RKO (cell line): ENCODE results near the gene CDH23.

Source experiments
- DNase-seq: peaks from one replicate; pipeline ENCODE4 v3.0.0-alpha.2; 2016; ENCODE audit warnings: low spot score

Gene CDH23

GRCh38 chr10:71392791-71393781, 3.6 kb upstream of the CDH23 start:
- DNase-seq = no peak

DNA sequence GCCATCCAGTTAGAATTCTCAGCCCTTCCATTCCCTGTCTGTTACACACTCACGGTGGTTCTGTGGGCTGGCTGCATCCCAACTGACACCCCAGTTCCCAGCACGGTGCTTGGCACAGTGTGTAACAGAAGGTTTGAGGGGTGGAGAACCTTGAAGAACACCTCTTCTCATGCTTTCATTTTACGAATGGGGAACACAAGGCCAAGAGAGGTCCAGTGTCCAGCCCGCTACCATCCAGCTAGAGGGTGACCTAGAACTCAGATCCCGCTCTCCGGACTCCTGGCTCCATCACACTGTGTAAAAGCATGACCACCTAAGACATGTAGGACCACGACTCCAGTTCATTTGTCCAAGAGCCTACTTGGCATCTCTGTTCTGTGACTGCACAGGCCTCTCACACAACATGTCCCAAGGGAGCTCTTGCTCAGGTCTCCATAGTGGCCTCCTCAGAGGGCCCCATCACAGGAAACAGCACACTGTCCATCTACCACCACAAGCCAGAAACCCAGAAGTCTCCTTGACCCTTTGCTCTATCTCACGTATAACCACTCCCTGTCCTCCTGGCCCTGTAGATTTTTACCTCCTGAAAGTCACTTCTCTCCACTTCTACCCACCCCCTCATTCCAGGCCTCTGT, 2.8 kb upstream of the CDH23 start:
- DNase-seq = no peak

DNA sequence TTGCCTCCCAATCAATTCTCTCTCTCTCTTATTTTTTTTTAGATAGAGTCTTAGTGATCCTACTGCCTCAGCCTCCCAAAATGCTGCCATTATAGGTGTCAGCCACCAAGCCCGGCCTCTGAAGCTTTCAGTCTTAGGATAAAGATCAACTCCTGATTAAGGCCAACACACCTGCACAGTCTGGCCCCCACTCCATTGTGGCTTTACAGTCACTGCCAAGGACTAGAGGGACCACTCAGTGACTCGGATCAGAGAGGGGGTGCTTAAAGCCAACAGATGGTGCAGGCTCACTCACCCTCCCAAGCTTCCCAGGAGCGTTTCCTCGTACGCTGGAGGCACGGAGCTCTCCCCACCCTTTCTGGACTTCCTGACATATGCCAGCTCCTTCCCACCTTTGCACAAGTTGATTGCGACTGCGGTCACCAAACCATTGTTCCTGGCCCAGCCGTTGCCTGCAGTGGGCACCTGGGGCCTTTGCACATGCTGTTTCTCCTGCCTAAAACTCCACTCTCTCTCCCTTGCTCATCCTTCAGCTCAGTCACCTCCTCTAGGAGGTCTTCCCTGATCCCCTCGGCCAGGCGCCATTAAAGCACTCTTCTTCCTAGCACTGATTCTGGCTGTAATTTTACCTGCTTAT, 1.7 kb upstream of the CDH23 start:
- no peak for DNase-seq

DNA sequence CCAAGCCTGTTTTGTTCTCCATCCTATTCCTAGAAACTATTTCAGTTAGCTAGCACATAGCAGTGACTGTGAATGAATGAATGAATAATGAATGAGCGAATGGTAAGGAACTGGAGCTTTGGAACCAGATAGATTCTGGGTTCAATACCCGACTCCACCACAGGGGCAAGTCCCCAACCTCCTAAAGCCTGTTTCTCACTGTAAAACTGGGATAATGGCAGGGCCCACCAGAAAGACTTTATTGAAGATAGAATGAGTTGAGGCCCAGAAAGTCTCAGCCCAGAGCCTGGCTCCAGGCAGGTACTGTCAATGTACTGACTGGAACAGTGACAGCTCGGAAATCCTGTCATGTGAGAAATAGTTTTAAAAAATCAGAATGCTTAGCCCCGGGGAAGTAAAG, 1.1 kb upstream of the CDH23 start:
- DNase-seq = no peak

DNA sequence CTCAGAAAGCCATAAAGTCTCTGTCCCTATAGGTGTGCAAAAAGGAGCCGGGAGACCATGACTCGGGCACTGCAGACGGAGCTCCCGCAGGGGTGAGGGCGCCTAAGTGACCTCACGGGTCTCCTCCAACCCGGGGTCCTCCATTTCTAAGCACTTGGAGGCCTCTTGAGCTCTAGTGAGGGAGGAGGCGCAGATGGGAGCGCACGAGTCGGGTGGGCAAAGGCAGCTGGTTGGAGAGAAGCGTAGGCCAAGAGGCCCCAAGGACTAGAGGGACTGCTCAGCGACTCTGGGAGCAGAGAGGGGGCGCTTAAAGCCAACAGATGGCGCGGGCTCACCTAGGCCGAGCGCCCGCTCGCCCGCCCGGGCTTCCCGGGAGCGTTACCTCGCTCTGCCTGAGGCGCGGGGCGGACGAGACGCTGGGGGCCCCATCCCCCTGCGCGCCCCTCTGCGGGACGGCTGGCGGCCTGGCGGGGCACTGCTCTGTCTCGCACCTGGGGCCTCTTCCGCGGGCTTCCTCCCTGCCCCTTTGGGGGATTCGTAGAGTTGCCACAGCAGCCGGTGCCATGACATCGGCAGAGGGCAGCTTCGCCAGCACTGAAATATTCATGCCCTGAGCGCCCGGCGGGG, 523 bp upstream of the CDH23 start:
- no peak for DNase-seq

- DNase-seq = no peak
Observed at GRCh38 chr10:71397296-71398212, 834 bp downstream of the CDH23 start.

DNA sequence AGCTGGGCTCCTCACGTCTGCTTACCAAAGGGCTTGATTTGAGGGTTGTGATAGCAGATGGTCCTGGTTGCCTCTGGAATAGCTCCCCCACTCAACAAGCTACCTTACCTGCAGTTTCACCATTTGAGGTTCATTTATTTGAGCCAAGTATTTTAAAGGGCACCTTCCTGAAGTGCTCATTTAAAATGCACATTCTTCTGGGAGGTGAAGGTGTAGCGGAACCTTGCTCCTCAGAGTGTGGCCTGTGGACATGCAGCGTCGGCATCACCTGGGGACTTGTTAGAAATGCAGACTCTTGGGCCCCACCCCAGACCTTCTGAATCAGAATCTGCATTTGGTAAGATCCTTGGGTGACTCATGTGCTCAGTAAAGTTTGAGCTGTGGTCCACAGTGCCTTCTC, 2.3 kb downstream of the CDH23 start:
- DNase-seq = no peak

- no peak for DNase-seq
Observed at GRCh38 chr10:71399946-71400345, 3.2 kb downstream of the CDH23 start.

DNA sequence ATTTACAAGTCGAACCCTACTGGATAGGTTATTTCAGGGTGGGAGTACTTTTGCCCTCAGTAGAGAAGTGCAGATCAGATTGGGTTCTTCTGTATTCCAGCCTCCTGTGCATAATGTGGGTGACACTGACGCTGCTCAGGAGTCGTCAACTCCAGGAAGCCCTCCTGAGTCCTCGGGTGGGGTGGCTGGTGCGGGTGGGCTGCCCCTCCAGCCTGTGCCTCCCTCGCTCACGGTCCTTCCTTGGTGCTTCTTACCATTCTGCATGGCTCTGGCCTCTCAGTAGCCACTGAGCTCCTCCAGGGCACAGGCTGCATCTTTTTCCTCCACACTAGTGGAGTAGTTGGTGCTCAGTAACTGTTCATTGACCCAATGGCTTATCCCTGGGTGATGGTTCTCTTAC, 4.3 kb downstream of the CDH23 start:
- DNase-seq = no peak

DNA sequence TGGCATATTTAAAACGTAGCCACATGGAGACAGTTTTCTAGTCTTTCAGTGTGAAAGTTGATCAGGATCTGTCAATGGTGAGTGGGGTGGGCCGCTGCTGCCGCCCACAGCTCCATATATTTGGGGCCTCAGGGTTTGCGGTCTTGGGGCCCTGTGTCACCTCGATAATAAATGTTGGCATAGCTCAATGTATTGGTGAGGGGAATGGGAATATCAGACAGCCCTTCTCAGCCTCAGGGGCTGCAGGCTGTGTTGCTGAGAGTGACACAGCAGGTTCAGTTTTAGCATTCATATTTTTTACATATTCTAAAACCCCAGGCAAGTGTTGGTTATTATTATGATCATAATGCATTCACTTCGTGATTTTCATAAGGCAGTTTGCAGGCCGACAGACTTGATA, 5.3 kb downstream of the CDH23 start:
- DNase-seq = no peak

DNA sequence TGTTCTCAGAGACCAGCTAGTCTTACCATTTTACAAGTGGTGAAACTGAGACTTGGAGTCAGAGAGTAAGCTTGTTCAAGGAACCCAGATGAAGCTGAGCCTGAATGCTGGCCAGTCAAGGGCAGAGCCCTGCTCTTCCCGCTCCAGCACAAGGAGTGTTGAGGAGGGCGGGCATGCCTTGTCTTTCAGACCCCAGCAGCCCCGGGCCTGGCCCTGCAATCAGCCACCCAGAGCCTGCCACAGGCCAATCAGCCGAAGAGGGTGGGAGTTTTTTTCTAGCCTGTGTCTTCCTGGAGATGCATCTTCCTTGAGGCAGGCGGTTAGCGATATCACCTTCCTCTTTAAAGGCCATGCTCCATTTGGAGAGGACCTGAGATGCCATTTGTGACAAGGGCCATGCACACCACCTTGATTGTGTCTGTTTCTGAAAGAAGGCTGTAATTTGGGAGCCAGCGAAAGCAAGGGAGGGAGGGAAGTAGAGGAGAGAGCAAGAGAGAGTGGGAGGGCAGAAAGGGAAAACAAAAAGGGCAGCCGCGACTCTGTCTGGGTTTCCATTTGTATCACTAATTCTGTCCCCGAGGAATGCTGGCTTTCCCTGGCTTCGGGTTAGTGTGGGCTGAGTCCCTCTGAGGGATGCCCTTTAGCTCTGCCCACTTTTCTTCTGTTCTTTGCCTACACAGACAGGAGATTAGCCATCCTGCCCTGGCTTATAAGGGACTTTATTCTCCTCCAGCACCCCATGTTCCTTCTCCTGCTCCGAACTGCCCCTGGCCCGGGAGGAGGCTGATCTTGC, 8.0 kb downstream of the CDH23 start:
- no peak for DNase-seq

GRCh38 chr10:71406878-71407277, 10.2 kb downstream of the CDH23 start:
- no peak for DNase-seq

- no peak for DNase-seq
Observed at GRCh38 chr10:71408436-71409225, 11.9 kb downstream of the CDH23 start.

- DNase-seq = no peak
Observed at GRCh38 chr10:71409516-71410104, 12.9 kb downstream of the CDH23 start.

DNA sequence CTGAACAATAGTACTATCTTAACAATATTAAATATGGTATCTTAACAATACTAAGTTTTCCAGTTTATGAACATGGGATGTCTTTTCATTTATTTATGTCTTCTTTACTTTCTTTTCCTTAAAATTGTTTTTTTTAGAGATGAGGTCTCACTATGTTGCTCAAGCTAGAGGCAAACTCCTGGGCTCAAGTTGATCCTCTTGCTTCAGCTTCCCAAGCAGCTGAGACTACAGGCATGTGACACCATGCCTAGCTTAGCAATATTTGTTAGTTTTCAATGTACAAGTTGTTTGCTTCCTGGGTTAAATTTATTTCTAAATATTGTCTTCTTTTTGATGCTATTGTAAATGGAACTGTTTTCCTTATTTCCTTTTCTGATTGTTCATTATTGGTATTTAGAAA, 16.9 kb downstream of the CDH23 start:
- no peak for DNase-seq

DNA sequence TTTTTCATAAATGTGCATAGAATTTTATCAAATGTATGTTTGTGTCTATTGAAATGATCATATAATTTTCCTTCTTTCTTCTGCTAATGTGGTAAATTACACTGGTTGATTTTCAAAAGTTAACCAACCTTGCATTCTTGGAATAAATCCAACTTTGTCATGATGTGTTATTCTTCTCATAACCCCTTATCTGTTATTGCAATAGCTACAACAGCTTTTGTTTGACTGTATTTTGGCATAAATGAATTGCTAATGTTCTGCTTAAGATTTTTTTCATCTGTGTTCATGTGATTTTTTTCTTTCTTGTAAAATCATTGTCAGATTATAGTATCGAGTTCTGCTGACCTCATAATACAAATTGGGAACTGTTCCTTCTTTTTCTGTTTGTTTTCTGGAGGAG, 17.6 kb downstream of the CDH23 start:
- DNase-seq = no peak

- no peak for DNase-seq
Observed at GRCh38 chr10:71419002-71419540, 22.4 kb downstream of the CDH23 start.

DNA sequence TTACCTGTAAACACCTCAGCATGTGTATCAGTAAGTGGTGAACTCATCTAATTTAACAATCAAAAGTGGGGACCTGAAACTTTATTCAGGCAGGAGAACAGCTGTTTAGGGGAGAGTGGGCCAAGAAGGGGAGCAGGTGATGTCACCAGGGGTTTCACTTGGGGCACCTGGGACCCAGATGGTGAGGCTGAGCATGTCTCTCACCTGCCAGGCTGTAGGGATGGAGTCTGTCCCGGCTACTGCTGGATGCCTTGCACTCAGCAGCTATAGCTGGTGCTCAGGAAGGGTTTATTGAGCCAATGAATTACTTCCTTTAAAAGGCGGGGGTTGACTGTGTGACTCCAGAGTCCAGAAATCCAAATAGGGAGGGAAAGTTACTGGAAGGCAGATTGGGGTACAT, 23.0 kb downstream of the CDH23 start:
- DNase-seq = no peak

GRCh38 chr10:71421075-71421434, 24.3 kb downstream of the CDH23 start:
- no peak for DNase-seq
